Astrocyte (in vitro differentiated cells and primary cell): Measurements from ENCODE around the gene KRTAP9-2. TPM values are rescaled to one million over a fixed set of nuclear protein-coding genes. Genes with fewer than 3 reads are reported as not detected.
"Not testable (repeated sequence)": the region's sequence is repeated elsewhere in the genome, so short reads cannot be mapped to it uniquely, and the experiment has no call there.

Experiments used
- DNase-seq: peaks from one replicate; pipeline ENCODE4 v3.0.0-alpha.2; 2010; ENCODE audit warnings: low read depth
- FAIRE-seq: peaks from 2 replicates; lab custom pipeline; 2011; peaks lifted over from hg19 to GRCh38; lab: Jason Lieb, UNC
- H2AFZ ChIP-seq: 2 replicates; pipeline ENCODE4 v1.6.0; 2012; ENCODE audit warnings: low read depth, low read length, inconsistent platforms
- H3K27ac ChIP-seq: 2 replicates; pipeline ENCODE4 v1.5.1; 2011; ENCODE audit warnings: low read depth, low read length, inconsistent platforms
- H3K27me3 ChIP-seq: 2 replicates; pipeline ENCODE4 v1.6.0; 2011; ENCODE audit warnings: low read length, inconsistent platforms; ENCODE audit not compliant: insufficient read depth
- H3K36me3 ChIP-seq: 2 replicates; pipeline ENCODE4 v1.5.1; 2011; ENCODE audit warnings: low read length, inconsistent platforms; ENCODE audit not compliant: insufficient read depth
- H3K4me1 ChIP-seq: 2 replicates; pipeline ENCODE4 v1.5.1; 2011; ENCODE audit warnings: low read length, inconsistent platforms; ENCODE audit not compliant: insufficient read depth
- H3K4me2 ChIP-seq: 2 replicates; pipeline ENCODE4 v1.6.0; 2012; ENCODE audit warnings: low read length, inconsistent platforms
- H3K4me3 ChIP-seq: 2 replicates; pipeline ENCODE4 v1.5.1; 2011; ENCODE audit warnings: low read depth, mild to moderate bottlenecking, low read length, inconsistent platforms; ENCODE audit not compliant: insufficient read depth
- H3K79me2 ChIP-seq: 2 replicates; pipeline ENCODE4 v1.6.0; 2012; ENCODE audit warnings: mild to moderate bottlenecking, low read length, inconsistent platforms; ENCODE audit not compliant: insufficient read depth
- H3K9ac ChIP-seq: 2 replicates; pipeline ENCODE4 v1.6.0; 2012; ENCODE audit warnings: mild to moderate bottlenecking, low read length, inconsistent platforms
- H3K9me3 ChIP-seq: 2 replicates; pipeline ENCODE4 v1.5.1; 2012; ENCODE audit warnings: low read depth, mild to moderate bottlenecking, low read length, inconsistent platforms; ENCODE audit not compliant: insufficient read depth
- H4K20me1 ChIP-seq: 2 replicates; pipeline ENCODE4 v1.6.0; 2012; ENCODE audit warnings: low read length, inconsistent platforms; ENCODE audit not compliant: insufficient read depth
- H3K27ac Mint-ChIP-seq: one replicate; pipeline ENCODE4 v1.8.0; 2021; ENCODE audit warnings: mild to moderate bottlenecking, mixed read lengths; ENCODE audit not compliant: unreplicated experiment
- H3K27me3 Mint-ChIP-seq: one replicate; pipeline ENCODE4 v1.8.0; 2021; ENCODE audit warnings: low read depth, mixed read lengths; ENCODE audit not compliant: unreplicated experiment
- H3K36me3 Mint-ChIP-seq: one replicate; pipeline ENCODE4 v1.8.0; 2021; ENCODE audit warnings: low read depth, mixed read lengths; ENCODE audit not compliant: unreplicated experiment
- H3K4me1 Mint-ChIP-seq: one replicate; pipeline ENCODE4 v1.8.0; 2021; ENCODE audit warnings: low read depth, mixed read lengths; ENCODE audit not compliant: unreplicated experiment
- H3K4me3 Mint-ChIP-seq: one replicate; pipeline ENCODE4 v1.8.0; 2021; ENCODE audit warnings: mild to moderate bottlenecking, moderate library complexity, mixed read lengths; ENCODE audit not compliant: unreplicated experiment
- H3K9me3 Mint-ChIP-seq: one replicate; pipeline ENCODE4 v1.8.0; 2021; ENCODE audit warnings: mild to moderate bottlenecking, mixed read lengths; ENCODE audit not compliant: unreplicated experiment
- CTCF ChIP-seq: IDR thresholded peaks from 2 replicates; pipeline ENCODE4 v1.5.1; 2011; ENCODE audit warnings: low read depth, mild to moderate bottlenecking, inconsistent platforms, low read length, moderate library complexity; ENCODE audit not compliant: insufficient read depth
- EZH2 ChIP-seq: IDR thresholded peaks from 2 replicates; pipeline ENCODE4 v1.6.1; 2012; ENCODE audit warnings: mild to moderate bottlenecking, low read length, inconsistent platforms; ENCODE audit not compliant: insufficient read depth
- total RNA-seq: library from RNA; stranded (reverse); gene quantifications from 2 replicates; pipeline ENCODE4 v1.2.1, GENCODE V29; 2021

Gene KRTAP9-2
- total RNA-seq, 1 donor from 2014 or later: not detected

- not testable (repeated sequence) for H3K4me3 ChIP-seq, H3K27me3 ChIP-seq, H3K27ac ChIP-seq, H3K36me3 Mint-ChIP-seq, H3K4me1 Mint-ChIP-seq, H3K27ac Mint-ChIP-seq, H3K79me2 ChIP-seq, DNase-seq, H3K9ac ChIP-seq, H3K36me3 ChIP-seq, H3K4me3 Mint-ChIP-seq, H2AFZ ChIP-seq, H3K4me1 ChIP-seq, H3K9me3 ChIP-seq, H4K20me1 ChIP-seq, H3K4me2 ChIP-seq, H3K9me3 Mint-ChIP-seq, FAIRE-seq
- peaks cover 39% of the 10 kb centered on the region for H3K27me3 Mint-ChIP-seq
Measured at GRCh38 chr17:41249637-41250240, 23.3 kb downstream of the KRTAP9-2 start, which contains the start of gene KRTAP9-4. Gene KRTAP9-4 (plus strand): TSS chr17:41249687. CDS start chr17:41249721, 34 bp downstream.

- H3K27ac ChIP-seq: no peak overlapping the region
- FAIRE-seq: no peak
- Mint-ChIP-seq H3K4me1 (no peaks in the 10 kb centered on the region), H3K36me3 (no peaks in the 10 kb centered on the region), H3K27ac (no peak overlapping the region), H3K4me3 (no peak overlapping the region), H3K9me3 (no peaks in the 10 kb centered on the region), H3K27me3 (peaks cover 49% of the 10 kb centered on the region)
- no peaks in the 10 kb centered on the region for H4K20me1 ChIP-seq
- H2AFZ ChIP-seq: no peak overlapping the region
- H3K27me3 ChIP-seq: peaks cover 3% of the 10 kb centered on the region
- no peaks in the 10 kb centered on the region for H3K36me3 ChIP-seq
- H3K4me2 ChIP-seq: no peak overlapping the region
- no peaks in the 10 kb centered on the region for H3K9me3 ChIP-seq
- TF ChIP-seq CTCF (no peak), EZH2 (no peak)
- H3K9ac ChIP-seq: no peak overlapping the region
- no peak overlapping the region for H3K4me3 ChIP-seq
- no peaks in the 10 kb centered on the region for H3K4me1 ChIP-seq
- DNase-seq: no peak
- H3K79me2 ChIP-seq: no peaks in the 10 kb centered on the region
Measured at GRCh38 chr17:41251261-41251660, 24.8 kb downstream of the KRTAP9-2 start.

- TF ChIP-seq CTCF (no peak), EZH2 (no peak)
- H3K4me1 ChIP-seq: no peaks in the 10 kb centered on the region
- no peaks in the 10 kb centered on the region for H3K36me3 Mint-ChIP-seq
- H3K9ac ChIP-seq: no peak overlapping the region
- no peaks in the 10 kb centered on the region for H3K36me3 ChIP-seq
- H3K27ac Mint-ChIP-seq: no peak overlapping the region
- no peaks in the 10 kb centered on the region for H3K79me2 ChIP-seq
- H4K20me1 ChIP-seq: no peaks in the 10 kb centered on the region
- FAIRE-seq (no peak), DNase-seq (no peak)
- H3K27ac ChIP-seq: no peak overlapping the region
- H3K4me3 Mint-ChIP-seq: no peak overlapping the region
- peaks cover 38% of the 10 kb centered on the region for H3K27me3 Mint-ChIP-seq
- no peaks in the 10 kb centered on the region for H3K27me3 ChIP-seq
- H2AFZ ChIP-seq: no peak overlapping the region
- H3K4me3 ChIP-seq: no peak overlapping the region
- H3K9me3 ChIP-seq: no peaks in the 10 kb centered on the region
- H3K4me2 ChIP-seq: no peak overlapping the region
- H3K4me1 Mint-ChIP-seq: no peaks in the 10 kb centered on the region
- H3K9me3 Mint-ChIP-seq: no peaks in the 10 kb centered on the region
Measured at GRCh38 chr17:41254861-41255260, 28.4 kb downstream of the KRTAP9-2 start.

- H3K4me2 ChIP-seq, H3K4me1 ChIP-seq, FAIRE-seq, H3K4me3 Mint-ChIP-seq, H3K9ac ChIP-seq, H2AFZ ChIP-seq, H3K9me3 Mint-ChIP-seq, H3K36me3 Mint-ChIP-seq, H3K27ac ChIP-seq, H3K27ac Mint-ChIP-seq, H3K79me2 ChIP-seq, H3K9me3 ChIP-seq, H3K4me3 ChIP-seq, H3K27me3 ChIP-seq, DNase-seq, H3K36me3 ChIP-seq, H4K20me1 ChIP-seq, H3K4me1 Mint-ChIP-seq: not testable (repeated sequence)
- H3K27me3 Mint-ChIP-seq: peaks cover 32% of the 10 kb centered on the region
Measured at GRCh38 chr17:41255381-41256290, 29.2 kb downstream of the KRTAP9-2 start, which contains the start of gene KRTAP9-9. Gene KRTAP9-9 (plus strand): TSS chr17:41255384.
